Activated CD8-positive, alpha-beta memory T cell treated with anti-CD3 and anti-CD28 coated beads, Interleukin-2, amount 50 U/mL, for 4 hours (primary cell): ENCODE results near the gene PARD6G.

Experiments
- DNase-seq: peaks from one replicate; pipeline ENCODE4 v3.0.0-alpha.2; 2020

Gene PARD6G

GRCh38 chr18:80188643-80189530, 58.4 kb downstream of the PARD6G start:
- DNase-seq = no peak

- DNase-seq = no peak
Observed at GRCh38 chr18:80187956-80188642, 59.2 kb downstream of the PARD6G start.

GRCh38 chr18:80185545-80185944, 61.8 kb downstream of the PARD6G start:
- no peak for DNase-seq

GRCh38 chr18:80184243-80184772, 63.0 kb downstream of the PARD6G start:
- no peak for DNase-seq

GRCh38 chr18:80183273-80184050, 63.9 kb downstream of the PARD6G start:
- no peak for DNase-seq

GRCh38 chr18:80182855-80183254, 64.5 kb downstream of the PARD6G start:
- DNase-seq = no peak

GRCh38 chr18:80181642-80182461, 65.5 kb downstream of the PARD6G start:
- no peak for DNase-seq

- no peak for DNase-seq
Observed at GRCh38 chr18:80180778-80181564, 66.3 kb downstream of the PARD6G start.

GRCh38 chr18:80179857-80180558, 67.3 kb downstream of the PARD6G start:
- no peak for DNase-seq

GRCh38 chr18:80178935-80179818, 68.1 kb downstream of the PARD6G start:
- DNase-seq = no peak

- DNase-seq = no peak
Observed at GRCh38 chr18:80177128-80177527, 70.2 kb downstream of the PARD6G start.

GRCh38 chr18:80176334-80177073, 70.8 kb downstream of the PARD6G start:
- no peak for DNase-seq

- DNase-seq = peak; percentile 48
Observed at GRCh38 chr18:80175451-80176204, 71.7 kb downstream of the PARD6G start.

- DNase-seq = no peak
Observed at GRCh38 chr18:80173060-80173459, 74.3 kb downstream of the PARD6G start.

- DNase-seq = no peak
Observed at GRCh38 chr18:80172056-80172455, 75.3 kb downstream of the PARD6G start.

- DNase-seq = peak; percentile 61
Observed at GRCh38 chr18:80171054-80171872, 76.1 kb downstream of the PARD6G start.

- DNase-seq = no peak
Observed at GRCh38 chr18:80170395-80171053, 76.8 kb downstream of the PARD6G start.
